PC-9 (cell line): ENCODE data around the gene FLOT1. TPM values are rescaled to one million over a fixed set of nuclear protein-coding genes. Genes with fewer than 3 reads are reported as not detected.

Source experiments
- BruUV-seq: library from RNA; stranded (reverse); fragments of 400-500 nt; replicated peaks from 2 replicates; lab custom pipeline; 2021; lab: Mats Ljungman, UMichigan
- CTCF ChIA-PET: fragments of 300-600 bp; sonication (Branson Sonifier 250); formaldehyde crosslinking; loops from one replicate; lab custom pipeline; 2022; ENCODE audit warnings: antibody characterized with exemption; lab: Charles Lee
- POLR2A ChIA-PET: fragments of 300-600 bp; sonication (Branson Sonifier 250); formaldehyde crosslinking; loops from one replicate; lab custom pipeline; 2022; ENCODE audit warnings: antibody characterized with exemption; ENCODE audit not compliant: unreplicated experiment; lab: Charles Lee
- DNase-seq, 2 experiments: peaks; one replicate each; pipeline versions ENCODE4 v3.0.0 to v3.0.0-alpha.2; 2015 to 2022; ENCODE audit warnings: mixed read lengths in 1 of 2
- H2AFZ ChIP-seq: fragments of 200-600 bp; sonication (generic); 2 replicates; pipeline ENCODE4 v1.8.1; 2017; ENCODE audit warnings: antibody characterized with exemption
- H3F3A ChIP-seq: fragments of 200-600 bp; sonication (generic); 2 replicates; pipeline ENCODE4 v1.8.1; 2017; ENCODE audit warnings: antibody characterized with exemption, mild to moderate bottlenecking, low read depth; ENCODE audit not compliant: insufficient read depth
- H3K27ac ChIP-seq: fragments of 200-600 bp; sonication (generic); 2 replicates; pipeline ENCODE4 v1.6.1; 2016; ENCODE audit warnings: mixed run types
- H3K27me3 ChIP-seq: fragments of 200-600 bp; sonication (generic); 2 replicates; pipeline ENCODE4 v1.6.1; 2016; ENCODE audit warnings: low read depth, mixed run types; ENCODE audit not compliant: insufficient read depth
- H3K36me3 ChIP-seq: fragments of 200-600 bp; sonication (generic); 2 replicates; pipeline ENCODE4 v1.6.1; 2016; ENCODE audit warnings: low read depth, mixed run types
- H3K4me1 ChIP-seq: fragments of 200-600 bp; sonication (generic); replicated peaks from 2 replicates; pipeline ENCODE4 v1.6.1; 2016; ENCODE audit warnings: mixed run types; ENCODE audit not compliant: insufficient read depth
- H3K4me2 ChIP-seq: fragments of 200-600 bp; sonication (generic); 2 replicates; pipeline ENCODE4 v1.6.1; 2017; ENCODE audit warnings: mixed run types
- H3K4me3 ChIP-seq: fragments of 200-600 bp; sonication (generic); 2 replicates; pipeline ENCODE4 v1.6.1; 2016; ENCODE audit warnings: mixed run types
- H3K79me2 ChIP-seq: fragments of 200-600 bp; sonication (generic); 2 replicates; pipeline ENCODE4 v1.6.1; 2017; ENCODE audit warnings: low read depth, mixed run types
- H3K9me2 ChIP-seq: fragments of 200-600 bp; sonication (generic); 2 replicates; pipeline ENCODE4 v1.8.1; 2017; ENCODE audit warnings: mild to moderate bottlenecking; ENCODE audit not compliant: insufficient read depth
- H3K9me3 ChIP-seq: fragments of 200-600 bp; sonication (generic); 2 replicates; pipeline ENCODE4 v1.8.1; 2016; ENCODE audit warnings: low read depth; ENCODE audit not compliant: insufficient read depth
- H4K20me1 ChIP-seq: fragments of 200-600 bp; sonication (generic); 2 replicates; pipeline ENCODE4 v1.8.1; 2017; ENCODE audit not compliant: insufficient read depth
- EZH2 ChIP-seq: fragments of 200-600 bp; sonication (generic); IDR thresholded peaks from 2 replicates; pipeline ENCODE4 v1.8.0; 2017; ENCODE audit warnings: antibody characterized with exemption, low read depth
- intact Hi-C: fragments of 100-400 bp; cut with micrococcal nuclease; formaldehyde crosslinking; loops from one replicate; pipeline ENCODE4 v1.10.0; 2022; ENCODE audit not compliant: unreplicated experiment
- total RNA-seq: library from RNA; stranded (reverse); gene quantifications from 2 replicates; pipeline ENCODE4 v1.2.3, GENCODE V29; 2021
- TF ChIP-seq, protein P1 (sequence below): fragments of 200-600 bp; sonication (generic); conservative IDR thresholded peaks from 2 replicates; pipeline ENCODE4 v1.6.1; 2017; ENCODE audit warnings: mixed run types, antibody characterized with exemption, mild to moderate bottlenecking, moderate library complexity

Gene FLOT1
- total RNA-seq, 1 experiment from 2014 or later, result 225 TPM

- H3K4me3 ChIP-seq, result peak overlapping the region; percentile 17; the same call in 1 of the 2 replicates
- BruUV-seq, result TSS peak; percentile 88
Observed at GRCh38 chr6:30781743-30782424, 39.4 kb upstream of the FLOT1 start.

DNA sequence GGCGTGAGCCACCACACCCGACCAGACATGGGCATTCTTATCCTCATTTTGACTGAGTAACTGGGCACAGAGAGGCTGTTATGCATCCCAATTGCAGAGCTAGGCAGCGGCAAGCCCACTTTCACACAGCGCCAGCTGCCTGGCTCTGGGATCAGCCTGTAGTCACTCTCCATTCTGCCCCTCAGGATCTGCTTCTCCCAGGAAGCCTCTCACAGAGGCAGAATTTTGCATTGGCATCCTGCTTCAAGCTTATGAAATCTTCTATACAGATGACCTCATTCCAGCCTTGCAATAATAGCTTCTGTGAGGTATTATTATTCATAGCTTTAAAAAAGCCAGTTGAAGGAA, 38.9 kb upstream of the FLOT1 start:
- BruUV-seq, result TSS peak; percentile 95
- peaks cover 56% of the 10 kb centered on the region for H3K4me1 ChIP-seq
- CTCF ChIA-PET, result interaction anchor here (1.2 to 1.7 kb wide), 2 partner anchors 29 to 39 kb away, joined by 3 to 6 read pairs; no protein-coding TSS in a partner anchor

More at GRCh38 chr6:30781743-30782424, 39.4 kb upstream of the FLOT1 start:
- ChIA-PET CTCF (interaction anchor here (0.6 to 1.7 kb wide), 4 partner anchors 18 to 730 kb away, joined by 3 to 6 read pairs (median 5); no protein-coding TSS in a partner anchor), POLR2A (interaction anchor here (0.6 to 1.2 kb wide), 6 partner anchors 12 to 569 kb away, joined by 3 to 10 read pairs (median 6); partner anchors contain the start of genes DDR1 and TRIM26)
- Histone ChIP-seq H3K9me2 (peaks cover 2% of the 10 kb centered on the region; the same call in 1 of the 2 replicates), H3K9me3 (no peaks in the 10 kb centered on the region), H4K20me1 (no peaks in the 10 kb centered on the region), H3K79me2 (no peaks in the 10 kb centered on the region), H3K27me3 (no peaks in the 10 kb centered on the region), H3K4me1 (peaks cover 51% of the 10 kb centered on the region), H3K27ac (peak overlapping the region; percentile 93), H2AFZ (no peak overlapping the region), H3F3A (peaks cover 44% of the 10 kb centered on the region), H3K4me2 (peak overlapping the region; percentile 66), H3K36me3 (no peaks in the 10 kb centered on the region)
- intact Hi-C loops, result loop anchor here (1.0 to 5.0 kb wide), 5 partner anchors 13 to 45 kb away; partner anchors contain the start of gene IER3
- DNase-seq, result peak; percentile 91 to 97
- TF ChIP-seq, protein P1, sequence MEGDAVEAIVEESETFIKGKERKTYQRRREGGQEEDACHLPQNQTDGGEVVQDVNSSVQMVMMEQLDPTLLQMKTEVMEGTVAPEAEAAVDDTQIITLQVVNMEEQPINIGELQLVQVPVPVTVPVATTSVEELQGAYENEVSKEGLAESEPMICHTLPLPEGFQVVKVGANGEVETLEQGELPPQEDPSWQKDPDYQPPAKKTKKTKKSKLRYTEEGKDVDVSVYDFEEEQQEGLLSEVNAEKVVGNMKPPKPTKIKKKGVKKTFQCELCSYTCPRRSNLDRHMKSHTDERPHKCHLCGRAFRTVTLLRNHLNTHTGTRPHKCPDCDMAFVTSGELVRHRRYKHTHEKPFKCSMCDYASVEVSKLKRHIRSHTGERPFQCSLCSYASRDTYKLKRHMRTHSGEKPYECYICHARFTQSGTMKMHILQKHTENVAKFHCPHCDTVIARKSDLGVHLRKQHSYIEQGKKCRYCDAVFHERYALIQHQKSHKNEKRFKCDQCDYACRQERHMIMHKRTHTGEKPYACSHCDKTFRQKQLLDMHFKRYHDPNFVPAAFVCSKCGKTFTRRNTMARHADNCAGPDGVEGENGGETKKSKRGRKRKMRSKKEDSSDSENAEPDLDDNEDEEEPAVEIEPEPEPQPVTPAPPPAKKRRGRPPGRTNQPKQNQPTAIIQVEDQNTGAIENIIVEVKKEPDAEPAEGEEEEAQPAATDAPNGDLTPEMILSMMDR, result no peak
- TF ChIP-seq EZH2, result no peak

GRCh38 chr6:30780642-30780920, 38.1 kb upstream of the FLOT1 start:
- no peaks in the 10 kb centered on the region for H3K27me3 ChIP-seq
- CTCF ChIA-PET, result no interaction called here
- H4K20me1 ChIP-seq, result no peaks in the 10 kb centered on the region
- no peak overlapping the region for H3K4me3 ChIP-seq
- H3K27ac ChIP-seq, result peak overlapping the region; percentile 93
- H3K4me2 ChIP-seq, result peak overlapping the region; percentile 66
- no peak for DNase-seq
- H3K9me2 ChIP-seq, result peaks cover under 1% of the 10 kb centered on the region; the same call in 1 of the 2 replicates
- TF ChIP-seq, protein P1, result no peak
- no peak for TF ChIP-seq EZH2
- no peaks in the 10 kb centered on the region for H3K79me2 ChIP-seq
- H3K9me3 ChIP-seq, result no peaks in the 10 kb centered on the region
- peaks cover 44% of the 10 kb centered on the region for H3F3A ChIP-seq
- intact Hi-C loops, result loop anchor here (5.0 kb wide), 1 partner anchor 47 kb away; no protein-coding TSS in a partner anchor
- H3K4me1 ChIP-seq, result peaks cover 58% of the 10 kb centered on the region
- H3K36me3 ChIP-seq, result no peaks in the 10 kb centered on the region
- H2AFZ ChIP-seq, result no peak overlapping the region
- no TSS peak for BruUV-seq
- POLR2A ChIA-PET, result no interaction called here

More for the DNA sequence above, 38.9 kb upstream of the FLOT1 start:
- Histone ChIP-seq H3K9me3 (no peaks in the 10 kb centered on the region), H3K4me3 (peak overlapping the region; percentile 17; the same call in 1 of the 2 replicates), H3F3A (peaks cover 44% of the 10 kb centered on the region), H3K4me2 (peak overlapping the region; percentile 66), H3K27me3 (no peaks in the 10 kb centered on the region), H2AFZ (no peak overlapping the region), H4K20me1 (no peaks in the 10 kb centered on the region), H3K9me2 (peaks cover 2% of the 10 kb centered on the region; the same call in 1 of the 2 replicates), H3K27ac (peak overlapping the region; percentile 93), H3K36me3 (no peaks in the 10 kb centered on the region), H3K79me2 (no peaks in the 10 kb centered on the region)
- no peak for DNase-seq
- TF ChIP-seq, protein P1, result no peak
- POLR2A ChIA-PET, result interaction anchor here (0.6 to 1.2 kb wide), 4 partner anchors 12 to 568 kb away, joined by 3 to 10 read pairs (median 6); partner anchors contain the start of gene TRIM26
- intact Hi-C loops, result loop anchor here (5.0 kb wide), 1 partner anchor 46 kb away; no protein-coding TSS in a partner anchor
